AG20443 (cell line): Measurements from ENCODE around the gene CMTR1.
A peak's percentile ranks its signal among the peaks of the same experiment; 100 is the strongest.
"Not testable (repeated sequence)": the region's sequence is repeated elsewhere in the genome, so short reads cannot be mapped to it uniquely, and the experiment has no call there.

ENCODE experiments used
- DNase-seq: peaks from one replicate; pipeline ENCODE4 v3.0.0; 2012; ENCODE audit warnings: low spot score, mixed read lengths

Gene CMTR1

DNA sequence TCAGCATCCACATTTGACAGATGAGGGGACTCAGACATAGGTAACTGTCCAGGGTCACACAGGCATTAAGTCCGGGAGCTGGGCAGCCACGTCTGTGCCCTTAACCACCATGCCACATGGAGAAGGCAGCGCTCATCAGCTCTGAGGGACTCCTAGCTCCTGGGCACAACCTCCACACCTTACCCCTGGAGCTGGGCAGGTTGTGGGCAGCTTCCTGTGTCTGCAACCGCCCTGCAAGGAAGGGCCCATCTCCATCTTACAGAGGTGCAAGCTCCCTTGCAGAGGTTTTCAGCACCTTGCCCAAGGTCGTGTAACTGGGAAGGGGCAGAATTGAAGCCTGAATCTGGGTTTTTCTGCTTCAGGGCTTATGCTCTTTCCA lies 58.8 kb downstream of the CMTR1 start:
- no peak for DNase-seq

- no peak for DNase-seq
Measured at GRCh38 chr6:37492236-37492972, 59.4 kb downstream of the CMTR1 start.

DNA sequence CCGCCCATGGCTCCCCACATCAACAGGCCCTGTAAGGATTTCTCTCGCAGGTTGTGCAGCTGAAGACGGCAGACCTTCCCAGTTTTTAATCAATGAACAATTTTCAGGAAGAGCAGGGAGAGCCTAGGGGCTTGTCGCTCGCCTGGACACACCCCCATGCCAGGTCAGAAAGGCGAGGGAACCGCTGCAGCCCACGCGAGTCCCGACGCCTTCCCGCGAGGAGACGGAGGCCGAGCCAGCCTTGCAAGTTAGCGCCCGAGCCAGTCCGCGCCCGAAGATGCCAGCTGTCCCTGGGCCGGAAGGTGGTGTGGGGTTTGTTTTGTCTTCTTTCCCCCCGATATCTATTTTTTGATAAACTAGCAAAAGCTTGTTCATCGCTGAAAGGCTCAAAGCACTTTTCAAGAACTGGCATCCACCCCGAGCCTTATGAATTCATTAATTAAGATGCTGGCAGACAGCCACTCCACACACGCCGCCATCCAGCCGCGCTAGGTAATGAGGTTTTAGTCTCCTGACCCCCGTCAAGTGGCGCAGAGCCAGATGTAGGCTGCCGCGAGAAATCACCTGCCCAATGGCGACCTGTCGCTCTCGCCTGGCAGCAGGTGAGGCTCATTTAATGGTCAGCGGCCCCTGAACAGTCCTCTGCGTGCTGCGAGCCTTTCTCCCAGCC lies 60.1 kb downstream of the CMTR1 start:
- no peak for DNase-seq

GRCh38 chr6:37493661-37493995 lies 60.6 kb downstream of the CMTR1 start:
- no peak for DNase-seq

GRCh38 chr6:37495244-37495934 lies 62.4 kb downstream of the CMTR1 start:
- no peak for DNase-seq

DNA sequence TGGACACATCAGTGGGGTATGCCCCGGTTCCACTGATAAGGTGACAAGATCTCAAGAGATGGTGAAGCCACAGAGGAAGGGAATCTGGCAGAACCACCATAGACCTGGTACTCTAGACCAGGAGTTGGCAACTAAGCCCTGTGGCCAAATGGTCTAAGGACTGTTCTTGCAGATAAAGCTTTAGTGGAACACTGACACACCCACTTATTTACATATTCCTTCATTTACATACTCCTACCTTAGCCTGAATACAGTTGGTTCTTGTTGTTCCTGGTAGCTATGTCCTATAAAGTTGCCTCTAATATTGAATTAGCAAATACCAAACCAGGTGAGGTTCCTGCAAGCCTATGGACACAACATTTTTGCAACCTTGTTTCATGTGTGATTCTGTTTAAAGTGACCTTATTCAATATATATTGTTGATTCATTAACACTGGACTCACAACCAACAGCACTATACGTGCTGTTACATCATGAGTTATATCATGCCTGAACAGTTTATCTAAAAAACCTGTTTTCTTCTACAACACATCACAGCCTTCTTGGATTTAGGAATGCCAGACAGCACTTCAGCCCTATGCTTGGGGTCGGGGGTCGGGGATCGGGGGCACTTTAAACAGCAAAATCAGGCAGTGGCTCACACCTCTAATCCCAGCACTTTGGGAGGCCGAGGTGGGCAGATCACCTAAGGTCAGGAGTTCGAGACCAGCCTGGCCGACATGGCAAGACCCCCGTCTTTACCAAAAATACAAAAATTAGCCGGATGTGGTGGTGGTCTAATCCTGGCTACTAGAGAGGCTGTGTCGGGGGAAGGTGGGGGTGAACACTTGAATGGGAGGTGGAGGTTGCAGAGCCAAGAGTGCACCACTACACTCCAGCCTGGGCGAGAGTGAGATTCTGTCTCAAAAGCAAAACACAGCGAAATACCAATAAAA lies 64.2 kb downstream of the CMTR1 start:
- DNase-seq = no peak

GRCh38 chr6:37499433-37500293 lies 66.6 kb downstream of the CMTR1 start, which contains the start of gene CCDC167:
CCDC167 (minus strand) TSS chr6:37499893; CDS start chr6:37499863, 30 bp downstream.
- DNase-seq = peak; percentile 99

GRCh38 chr6:37500294-37500608 lies 67.2 kb downstream of the CMTR1 start:
- DNase-seq = no peak

DNA sequence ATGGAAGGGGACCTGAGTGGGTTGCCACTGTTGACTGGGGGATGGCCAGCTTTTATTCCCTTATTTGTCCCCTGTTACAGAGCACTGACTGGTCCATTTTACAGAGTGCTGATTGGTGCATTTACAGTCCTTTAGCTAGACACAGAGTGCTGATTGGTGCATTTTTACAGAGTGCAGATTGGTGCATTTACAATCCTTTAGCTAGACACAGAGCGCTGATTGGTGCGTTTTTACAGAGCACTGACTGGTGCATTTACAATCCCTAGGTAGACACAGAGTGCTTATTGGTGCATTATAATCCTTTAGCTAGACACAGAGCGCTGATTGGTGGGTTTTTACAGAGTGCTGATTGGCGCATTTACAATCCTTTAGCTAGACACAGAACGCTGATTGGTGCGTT lies 67.9 kb downstream of the CMTR1 start:
- DNase-seq = not testable (repeated sequence)

DNA sequence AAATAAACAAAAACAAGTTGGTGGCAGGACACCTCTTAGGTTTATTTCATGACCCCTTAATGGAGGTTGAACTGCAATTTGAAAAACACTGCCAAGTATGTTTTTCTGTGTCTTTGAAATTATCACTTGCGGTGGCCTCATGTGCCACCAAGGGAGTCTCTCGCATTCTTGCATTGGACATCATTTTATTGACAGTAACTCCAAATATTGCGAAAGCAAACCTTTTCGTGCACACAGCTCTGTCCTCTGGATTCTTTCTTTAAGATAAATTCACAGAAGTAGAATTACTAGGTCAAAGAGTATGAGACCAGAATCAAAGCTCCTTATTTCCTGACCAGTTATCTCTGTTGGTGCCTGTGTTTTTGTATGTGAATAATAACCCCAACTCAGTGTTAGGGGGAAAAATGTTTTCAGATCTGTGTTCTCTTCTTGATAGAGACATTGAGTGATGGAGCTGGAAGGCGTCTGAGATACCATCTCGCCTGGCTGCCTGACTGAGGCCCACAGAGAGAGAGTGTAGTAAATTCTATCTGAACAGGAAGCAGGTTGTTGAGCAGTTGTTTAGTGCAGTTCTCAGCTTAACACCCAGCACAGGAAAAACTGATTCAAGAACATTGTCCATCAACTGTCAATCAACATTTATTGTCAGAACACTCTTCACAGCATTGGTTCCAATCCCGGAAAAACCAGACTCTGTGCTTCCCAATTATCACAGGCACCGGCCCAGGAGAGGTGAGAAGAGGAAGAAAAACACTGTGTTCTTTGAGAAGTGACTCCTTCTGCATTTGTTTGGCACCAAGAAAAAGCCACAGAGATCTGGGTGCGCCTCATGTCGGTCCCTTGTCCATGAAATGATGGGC lies 68.8 kb downstream of the CMTR1 start:
- no peak for DNase-seq

DNA sequence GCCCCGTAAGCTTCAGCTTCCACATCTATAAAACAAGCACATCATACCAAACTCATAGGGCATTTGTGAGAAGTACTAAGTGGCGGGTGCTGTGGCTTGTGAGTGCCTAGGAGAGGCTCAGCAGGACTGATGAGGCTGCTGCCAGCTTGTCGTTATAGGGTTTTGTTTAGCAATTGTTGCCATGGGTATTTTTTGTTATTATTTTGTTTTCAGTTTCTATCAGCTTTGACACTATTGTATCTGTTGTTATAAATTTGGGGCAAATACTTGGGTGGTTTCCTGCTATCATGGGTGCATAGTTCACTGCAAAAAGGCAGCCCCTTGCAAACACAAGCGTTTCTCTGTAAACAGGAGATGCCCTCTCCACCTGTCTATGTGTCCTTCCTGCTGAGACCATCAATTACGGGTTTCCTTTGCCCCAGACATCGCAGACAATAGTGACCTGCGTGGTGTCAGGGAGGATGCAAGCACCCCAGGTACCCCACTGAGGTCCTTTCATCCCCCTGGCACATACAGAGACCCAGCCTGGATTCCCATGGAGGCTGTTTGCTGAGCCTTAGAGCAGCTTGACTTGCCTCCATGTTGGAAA lies 69.8 kb downstream of the CMTR1 start:
- DNase-seq = no peak

GRCh38 chr6:37503309-37503965 lies 70.4 kb downstream of the CMTR1 start:
- DNase-seq = no peak

- DNase-seq = no peak
Measured at GRCh38 chr6:37504024-37504423, 71.0 kb downstream of the CMTR1 start.

GRCh38 chr6:37506479-37506878 lies 73.5 kb downstream of the CMTR1 start:
- DNase-seq = no peak

- DNase-seq = no peak
Measured at GRCh38 chr6:37507077-37507476, 74.1 kb downstream of the CMTR1 start.

DNA sequence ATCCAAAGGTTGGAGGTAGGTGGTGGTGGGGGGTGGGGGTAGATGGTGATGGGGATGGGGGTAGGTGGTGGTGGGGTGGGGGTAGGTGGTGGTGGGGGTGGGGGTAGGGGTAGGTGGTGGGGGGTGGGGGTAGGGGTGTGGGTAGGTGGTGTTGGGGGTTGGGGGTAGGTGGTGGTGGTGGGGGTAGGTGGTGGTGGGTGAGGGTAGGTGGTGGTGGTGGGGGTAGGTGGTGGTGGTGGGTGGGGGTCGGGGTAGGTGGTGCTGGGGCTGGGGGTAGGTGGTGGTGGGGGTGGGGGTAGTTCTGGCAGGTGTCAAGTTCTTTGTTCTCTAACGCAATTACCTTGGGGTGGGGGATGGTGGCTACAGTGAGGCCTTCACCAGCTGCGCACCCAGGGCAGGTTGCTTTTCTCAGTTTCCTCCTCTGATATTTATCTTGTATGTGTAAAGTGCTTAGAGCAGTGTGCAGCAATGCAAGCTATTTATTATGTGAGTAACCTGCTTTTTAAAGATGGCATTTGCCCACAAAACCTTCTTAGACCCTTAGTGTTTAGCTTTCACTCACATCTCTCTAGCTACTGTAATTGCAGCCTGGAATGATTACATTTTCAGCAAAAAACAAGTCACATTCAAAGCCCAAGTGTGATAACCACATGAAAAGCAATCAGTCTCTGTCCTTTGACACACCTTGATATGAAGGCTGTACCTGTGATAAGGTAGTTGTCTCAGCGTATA lies 74.8 kb downstream of the CMTR1 start:
- DNase-seq = no peak

- DNase-seq = no peak
Measured at GRCh38 chr6:37511201-37511600, 78.2 kb downstream of the CMTR1 start.

- DNase-seq = no peak
Measured at GRCh38 chr6:37511910-37512399, 78.9 kb downstream of the CMTR1 start.
